Neural crest cell (in vitro differentiated cells): ENCODE results near the gene FHOD1. TPM values are rescaled to one million over a fixed set of nuclear protein-coding genes. Genes with fewer than 3 reads are reported as not detected.

Experiments used
- DNase-seq: peaks from one replicate; pipeline ENCODE4 v3.0.0; 2021; ENCODE audit warnings: low read depth, mixed read lengths, low spot score
- H3K27ac Mint-ChIP-seq: one replicate; pipeline ENCODE4 v1.8.0; 2021; ENCODE audit warnings: mild to moderate bottlenecking, mixed read lengths; ENCODE audit not compliant: unreplicated experiment
- H3K27me3 Mint-ChIP-seq: 2 replicates; pipeline ENCODE4 v1.8.0; 2021; ENCODE audit warnings: low read depth, mild to moderate bottlenecking, mixed read lengths
- H3K36me3 Mint-ChIP-seq: 2 replicates; pipeline ENCODE4 v1.8.0; 2021; ENCODE audit warnings: low read depth, mild to moderate bottlenecking, mixed read lengths
- H3K4me1 Mint-ChIP-seq: 2 replicates; pipeline ENCODE4 v1.8.0; 2021; ENCODE audit warnings: mixed read lengths
- H3K4me3 Mint-ChIP-seq: one replicate; pipeline ENCODE4 v1.8.0; 2021; ENCODE audit warnings: mild to moderate bottlenecking, mixed read lengths
- H3K9me3 Mint-ChIP-seq: 2 replicates; pipeline ENCODE4 v1.8.0; 2021; ENCODE audit warnings: mixed read lengths
- CTCF ChIP-seq: fragments of 200-600 bp; sonication (generic); conservative IDR thresholded peaks from 2 replicates; pipeline ENCODE4 v1.5.0; 2021; ENCODE audit warnings: antibody characterized with exemption, mild to moderate bottlenecking
- total RNA-seq: library from RNA; stranded (reverse); gene quantifications from 2 replicates; pipeline ENCODE4 v1.2.1, GENCODE V29; 2021

The FHOD1 gene
- total RNA-seq, 1 donor from 2014 or later, result 45.5 TPM

GRCh38 chr16:67233596-67233995, 13.7 kb downstream of the FHOD1 start:
- H3K4me3 Mint-ChIP-seq, result no peak overlapping the region
- TF ChIP-seq CTCF, result no peak
- H3K9me3 Mint-ChIP-seq, result no peaks in the 10 kb centered on the region
- no peak for DNase-seq
- H3K27ac Mint-ChIP-seq, result no peak overlapping the region
- H3K4me1 Mint-ChIP-seq, result peaks cover 9% of the 10 kb centered on the region
- H3K36me3 Mint-ChIP-seq, result peaks cover 14% of the 10 kb centered on the region
- H3K27me3 Mint-ChIP-seq, result no peaks in the 10 kb centered on the region

- no peak for DNase-seq
- peaks cover 19% of the 10 kb centered on the region for H3K4me1 Mint-ChIP-seq
- H3K9me3 Mint-ChIP-seq, result no peaks in the 10 kb centered on the region
- no peak overlapping the region for H3K4me3 Mint-ChIP-seq
- H3K36me3 Mint-ChIP-seq, result peaks cover 7% of the 10 kb centered on the region
- no peak overlapping the region for H3K27ac Mint-ChIP-seq
- H3K27me3 Mint-ChIP-seq, result no peaks in the 10 kb centered on the region
- no peak for TF ChIP-seq CTCF
Observed at GRCh38 chr16:67230809-67231660, 16.2 kb downstream of the FHOD1 start.

- Mint-ChIP-seq H3K9me3 (no peaks in the 10 kb centered on the region), H3K4me3 (peak overlapping the region; percentile 98), H3K4me1 (peaks cover 25% of the 10 kb centered on the region), H3K36me3 (peaks cover 5% of the 10 kb centered on the region), H3K27me3 (no peaks in the 10 kb centered on the region), H3K27ac (no peak overlapping the region)
- TF ChIP-seq CTCF, result no peak
- DNase-seq, result no peak
Observed at GRCh38 chr16:67229906-67230808, 17.1 kb downstream of the FHOD1 start.

- no peak overlapping the region for H3K27ac Mint-ChIP-seq
Observed at GRCh38 chr16:67228905-67229304, 18.4 kb downstream of the FHOD1 start.

More at GRCh38 chr16:67228905-67229304, 18.4 kb downstream of the FHOD1 start:
- no peaks in the 10 kb centered on the region for H3K27me3 Mint-ChIP-seq
- peak overlapping the region; percentile 98 for H3K4me3 Mint-ChIP-seq
- H3K9me3 Mint-ChIP-seq, result no peaks in the 10 kb centered on the region
- DNase-seq, result no peak
- TF ChIP-seq CTCF, result no peak
- peaks cover 5% of the 10 kb centered on the region for H3K36me3 Mint-ChIP-seq
- peaks cover 25% of the 10 kb centered on the region for H3K4me1 Mint-ChIP-seq
